HuH-7 (cell line): Measurements from ENCODE around the gene OR4D1.
A peak's percentile ranks its signal among the peaks of the same experiment; 100 is the strongest.
"Not testable (repeated sequence)": the region's sequence is repeated elsewhere in the genome, so short reads cannot be mapped to it uniquely, and the experiment has no call there.

ENCODE experiments used
- DNase-seq: peaks from one replicate; pipeline ENCODE4 v3.0.0; 2011; ENCODE audit warnings: low spot score

The OR4D1 gene

DNA sequence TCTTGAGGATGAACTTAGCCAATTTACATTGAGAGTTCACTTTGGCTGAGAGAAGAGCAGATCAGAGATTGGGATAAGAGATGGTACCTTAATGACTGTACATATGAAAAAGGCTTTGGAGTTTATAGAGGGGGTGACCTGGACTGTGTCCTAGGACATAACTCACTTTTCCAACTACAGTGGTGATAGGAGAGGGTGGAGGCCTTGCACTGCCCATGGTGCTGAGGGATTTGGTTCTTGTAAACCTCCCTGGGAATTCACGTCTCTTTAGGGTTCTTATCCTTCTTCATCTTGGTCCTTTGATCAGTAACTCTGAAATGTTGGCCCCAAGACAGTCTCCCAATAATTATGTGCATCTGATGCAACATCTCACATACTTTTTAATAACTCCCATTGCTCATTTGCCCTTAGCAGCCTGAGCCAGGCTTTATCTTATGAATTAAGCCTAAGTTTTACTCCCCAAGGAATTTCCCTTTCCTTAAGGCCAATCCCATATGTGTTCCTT is at the start of gene OR4D1:
Gene OR4D1 (plus strand): TSS at position 455 of the 505 bp plus-strand sequence. CDS start 6,770 bp downstream, outside the sequence.
- DNase-seq, result no peak

- DNase-seq, result no peak
Observed at GRCh38 chr17:58100506-58100905, 47.7 kb upstream of the OR4D1 start.

DNA sequence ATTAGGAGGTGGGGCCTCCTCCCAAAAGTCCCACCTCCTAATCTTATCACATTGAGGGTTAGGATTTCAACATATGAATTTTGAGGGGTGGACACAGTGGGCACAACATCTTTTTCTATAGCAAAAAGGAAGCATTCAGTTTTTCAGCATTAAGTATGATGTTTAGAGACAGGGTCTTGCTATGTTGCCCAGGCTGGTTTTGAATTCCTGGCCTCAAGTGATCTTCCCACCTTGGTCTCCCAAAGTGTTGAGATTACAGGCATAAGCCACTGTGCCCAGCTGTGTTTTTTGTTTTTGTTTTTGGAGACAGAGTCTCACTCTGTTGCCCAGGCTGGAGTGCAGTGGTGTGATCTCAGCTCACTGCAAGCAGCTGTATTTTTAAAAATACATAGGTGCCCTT is 46.3 kb upstream of the OR4D1 start:
- DNase-seq, result not testable (repeated sequence)

- DNase-seq, result no peak
Observed at GRCh38 chr17:58105093-58105492, 43.1 kb upstream of the OR4D1 start.

DNA sequence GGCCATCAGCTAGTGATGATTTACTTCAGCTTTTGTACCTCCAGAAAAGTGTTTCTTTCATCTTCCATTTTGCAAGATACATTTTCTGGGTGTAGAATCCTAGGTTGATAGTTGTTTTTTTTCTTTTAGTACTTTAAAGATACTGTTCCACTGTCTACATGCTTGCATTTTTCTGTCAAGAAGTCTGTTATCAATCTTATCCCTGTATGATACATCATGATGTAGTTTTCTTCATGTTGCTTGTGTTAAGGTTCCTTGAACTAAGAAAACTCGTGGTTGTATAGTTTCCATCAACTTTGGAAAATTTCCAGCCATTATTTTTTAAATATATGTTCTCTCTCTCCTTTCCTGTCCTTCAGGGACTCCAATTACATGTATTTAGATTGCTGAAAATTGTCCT is 40.9 kb upstream of the OR4D1 start:
- DNase-seq, result no peak

- DNase-seq, result no peak
Observed at GRCh38 chr17:58109197-58109596, 39.0 kb upstream of the OR4D1 start.

DNA sequence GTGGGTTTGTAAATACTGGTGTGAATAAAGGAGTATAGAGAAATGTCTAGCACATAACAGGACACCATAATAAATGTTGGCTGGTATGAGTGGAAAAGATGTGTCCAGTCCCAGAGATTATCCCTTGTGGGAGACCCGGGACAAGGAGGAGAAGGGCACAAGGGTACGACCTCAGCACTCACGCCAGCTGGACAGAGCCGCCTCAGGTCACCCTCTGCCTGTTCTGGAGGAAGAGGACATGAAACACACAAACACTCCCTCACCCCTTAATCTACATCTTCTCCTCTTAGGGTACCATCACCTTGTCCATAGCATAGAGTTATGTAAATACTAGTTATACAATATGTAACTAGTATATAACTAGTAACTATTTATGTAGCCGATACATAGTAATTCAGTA is 38.2 kb upstream of the OR4D1 start:
- DNase-seq, result no peak

DNA sequence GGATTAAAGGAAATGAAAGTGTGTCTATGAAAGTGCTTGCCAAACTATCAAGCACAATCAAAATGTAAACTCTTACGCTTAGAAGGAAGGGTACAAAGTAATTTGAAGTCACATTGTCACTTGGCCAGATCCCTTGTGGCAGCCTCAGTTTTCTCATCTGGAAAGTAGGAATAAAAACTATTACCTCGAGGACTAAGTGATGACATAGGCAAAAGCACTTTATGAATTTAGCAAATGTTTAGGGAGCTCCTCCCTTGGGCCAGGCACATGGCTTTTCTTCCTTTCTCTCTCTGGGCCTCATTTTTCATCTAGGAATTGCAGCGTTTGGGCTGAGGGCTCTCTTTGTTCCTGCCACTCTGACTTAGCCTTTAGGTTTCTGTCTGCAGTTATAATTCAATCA is 36.5 kb upstream of the OR4D1 start:
- no peak for DNase-seq

GRCh38 chr17:58112970-58113631 is 35.1 kb upstream of the OR4D1 start:
- DNase-seq, result peak; percentile 49

GRCh38 chr17:58113947-58114346 is 34.2 kb upstream of the OR4D1 start:
- DNase-seq, result no peak

DNA sequence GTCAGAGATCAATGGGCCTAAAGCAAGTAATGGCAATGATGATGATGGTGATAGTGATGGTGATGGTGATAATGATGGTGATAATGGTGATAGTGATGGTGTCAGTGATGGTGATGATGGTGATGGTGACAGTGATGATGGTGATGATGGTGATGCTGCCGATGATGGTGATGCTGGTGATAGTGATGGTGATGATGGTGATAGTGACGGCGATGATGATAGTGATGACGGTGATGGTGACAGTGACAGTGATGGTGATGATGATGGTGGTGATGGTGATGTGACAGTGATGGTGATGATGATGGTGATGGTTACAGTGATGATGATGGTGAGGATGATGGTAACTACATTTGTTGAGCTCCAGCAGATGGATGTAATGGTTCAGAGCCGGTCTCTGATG is 30.8 kb upstream of the OR4D1 start:
- DNase-seq, result no peak

DNA sequence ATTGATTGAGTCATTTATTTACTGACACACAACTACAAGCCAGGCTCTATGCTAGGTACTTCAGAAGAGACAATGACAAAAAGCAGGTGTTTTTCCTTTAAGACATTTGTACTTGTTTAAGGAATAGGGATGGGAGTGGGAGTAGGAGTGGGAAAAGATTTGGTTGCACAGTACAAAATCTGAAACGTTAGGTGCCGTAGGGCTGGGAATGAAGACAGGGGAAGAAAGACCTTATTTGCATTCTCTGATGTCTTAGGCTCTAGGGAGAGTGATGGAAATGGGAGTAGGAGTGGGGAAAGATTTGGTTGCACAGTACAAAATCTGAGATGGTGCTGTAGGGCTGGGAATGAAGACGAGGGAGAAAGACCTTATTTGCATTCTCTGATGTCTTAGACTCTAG is 28.7 kb upstream of the OR4D1 start:
- DNase-seq, result no peak

- DNase-seq, result peak; percentile 51
Observed at GRCh38 chr17:58120195-58120822, 27.9 kb upstream of the OR4D1 start.

GRCh38 chr17:58121925-58122324 is 26.3 kb upstream of the OR4D1 start:
- DNase-seq, result no peak

DNA sequence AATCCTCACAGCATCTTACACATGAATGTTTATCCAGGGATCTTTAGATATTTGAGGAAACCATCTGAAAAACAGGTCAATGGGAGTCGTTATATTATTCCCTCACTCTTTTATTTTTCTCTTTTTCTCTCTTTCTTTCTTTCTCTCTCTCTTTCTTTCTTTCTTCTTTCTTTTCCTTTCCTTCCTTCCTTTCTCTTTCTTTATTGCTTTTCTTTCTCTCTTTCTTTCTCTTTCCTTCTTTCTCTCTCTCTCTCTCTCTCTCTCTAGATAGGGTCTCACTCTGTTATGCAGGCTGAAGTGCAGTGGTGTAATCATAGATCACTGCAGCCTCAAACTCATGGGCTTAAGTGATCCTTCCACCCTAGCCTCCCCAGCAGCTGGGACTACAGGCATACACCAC is 20.3 kb upstream of the OR4D1 start:
- DNase-seq, result no peak

- not testable (repeated sequence) for DNase-seq
Observed at GRCh38 chr17:58132697-58133096, 15.5 kb upstream of the OR4D1 start.

DNA sequence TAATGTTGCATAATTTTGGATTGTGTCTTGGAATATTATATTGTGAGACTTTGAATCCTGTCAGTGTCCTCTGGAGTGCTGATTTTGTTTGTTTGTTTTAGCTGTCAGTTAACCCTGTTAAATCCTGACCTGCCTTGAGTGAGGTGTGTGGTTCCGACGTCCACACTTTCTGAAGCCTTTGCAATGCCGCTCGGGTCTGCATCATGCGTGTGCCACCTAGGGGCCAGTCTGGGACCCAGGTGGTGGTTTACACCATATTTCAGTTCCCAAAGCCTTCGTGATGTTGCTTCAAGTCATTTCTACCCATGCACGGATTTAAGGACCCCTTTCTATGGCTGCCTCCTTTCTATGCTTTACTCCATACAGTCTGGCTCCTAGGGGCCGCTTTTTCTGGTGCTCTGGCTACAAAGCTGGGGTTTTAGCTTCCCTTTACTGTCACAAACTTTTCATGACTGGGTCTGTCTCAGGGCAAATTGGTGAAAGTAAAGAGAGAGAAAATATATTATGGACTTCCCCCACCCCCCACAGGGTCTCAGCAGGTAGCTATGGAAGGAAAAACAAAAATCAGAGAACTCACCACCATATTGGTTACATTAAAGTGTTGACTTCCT is 11.4 kb upstream of the OR4D1 start:
- peak; percentile 62 for DNase-seq

- DNase-seq, result no peak
Observed at GRCh38 chr17:58141505-58141904, 6.7 kb upstream of the OR4D1 start.

- DNase-seq, result not testable (repeated sequence)
Observed at GRCh38 chr17:58143335-58143734, 4.8 kb upstream of the OR4D1 start.

- DNase-seq, result no peak
Observed at GRCh38 chr17:58144801-58145200, 3.4 kb upstream of the OR4D1 start.

- no peak for DNase-seq
Observed at GRCh38 chr17:58148609-58149008, 425 bp downstream of the OR4D1 start.

GRCh38 chr17:58150394-58150793 is 2.2 kb downstream of the OR4D1 start:
- no peak for DNase-seq

DNA sequence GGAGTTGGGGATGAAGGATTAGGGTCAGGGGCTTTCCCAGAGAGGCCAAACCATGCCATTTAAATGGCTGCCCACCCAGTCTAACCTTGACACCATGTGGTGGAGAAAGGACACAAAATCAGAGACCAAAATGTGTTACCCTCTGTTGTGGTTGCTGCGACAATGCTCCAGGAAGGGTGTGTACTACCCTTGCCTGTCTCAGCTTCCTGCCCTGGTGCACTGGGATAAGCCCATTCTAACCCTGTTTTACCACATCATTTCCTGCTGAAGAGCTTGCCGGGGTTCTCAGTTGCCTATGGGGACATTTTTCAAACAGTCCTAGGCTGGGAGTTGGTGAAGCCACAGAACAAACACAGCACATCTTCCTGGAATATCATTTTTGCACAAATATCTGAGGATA is 4.9 kb downstream of the OR4D1 start:
- no peak for DNase-seq
